GM13977 (cell line): ENCODE data around the gene AGRN.

Experiments
- DNase-seq: peaks from one replicate; pipeline ENCODE4 v3.0.0; 2012; ENCODE audit warnings: low spot score
- in situ Hi-C: fragments of 300-500 bp; cut with MboI; formaldehyde crosslinking; loops from one replicate; pipeline ENCODE4 v1.12.0; 2022; ENCODE audit warnings: low sequenced_read_pairs, low pct_unique_long_range_greater_than_20kb, mixed read lengths, inconsistent platforms; ENCODE audit not compliant: unreplicated experiment
- TF ChIP-seq, protein P1 (sequence below): IDR thresholded peaks from 2 replicates; pipeline ENCODE4 v1.5.1; 2012; ENCODE audit warnings: mild to moderate bottlenecking, control low read depth; ENCODE audit not compliant: insufficient read depth; ENCODE audit errors: extremely low read depth, missing control alignments

The AGRN gene

DNA sequence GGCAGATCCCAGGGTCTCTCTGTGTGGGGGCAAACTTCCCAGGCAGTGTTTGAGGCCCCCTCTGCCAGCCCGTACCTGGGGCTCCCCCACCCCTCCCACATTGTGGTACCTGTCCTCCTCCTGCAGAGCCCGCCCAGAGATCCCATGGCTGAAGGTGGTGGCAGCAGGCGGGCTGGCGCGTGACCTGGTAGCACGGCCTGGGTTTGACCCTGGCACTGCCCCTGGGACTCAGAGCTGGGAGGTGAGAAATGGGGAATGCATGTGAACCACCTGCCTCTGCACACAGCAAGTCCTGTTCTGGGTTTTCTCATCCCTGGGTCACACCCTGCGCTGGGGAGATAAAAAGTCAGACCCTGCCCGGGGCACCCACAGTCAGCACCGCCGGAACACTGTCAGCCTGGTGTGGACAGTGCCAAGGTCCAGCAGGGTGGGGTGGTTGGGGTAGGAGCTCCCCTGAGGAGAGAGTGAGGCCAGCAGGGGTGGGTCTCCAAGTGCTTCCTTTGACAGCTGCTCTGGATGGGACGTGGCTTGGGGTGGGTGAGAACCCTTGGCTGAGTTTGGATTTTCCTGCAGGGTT lies 11.8 kb downstream of the AGRN start:
- no peak for DNase-seq
- TF ChIP-seq, protein P1, sequence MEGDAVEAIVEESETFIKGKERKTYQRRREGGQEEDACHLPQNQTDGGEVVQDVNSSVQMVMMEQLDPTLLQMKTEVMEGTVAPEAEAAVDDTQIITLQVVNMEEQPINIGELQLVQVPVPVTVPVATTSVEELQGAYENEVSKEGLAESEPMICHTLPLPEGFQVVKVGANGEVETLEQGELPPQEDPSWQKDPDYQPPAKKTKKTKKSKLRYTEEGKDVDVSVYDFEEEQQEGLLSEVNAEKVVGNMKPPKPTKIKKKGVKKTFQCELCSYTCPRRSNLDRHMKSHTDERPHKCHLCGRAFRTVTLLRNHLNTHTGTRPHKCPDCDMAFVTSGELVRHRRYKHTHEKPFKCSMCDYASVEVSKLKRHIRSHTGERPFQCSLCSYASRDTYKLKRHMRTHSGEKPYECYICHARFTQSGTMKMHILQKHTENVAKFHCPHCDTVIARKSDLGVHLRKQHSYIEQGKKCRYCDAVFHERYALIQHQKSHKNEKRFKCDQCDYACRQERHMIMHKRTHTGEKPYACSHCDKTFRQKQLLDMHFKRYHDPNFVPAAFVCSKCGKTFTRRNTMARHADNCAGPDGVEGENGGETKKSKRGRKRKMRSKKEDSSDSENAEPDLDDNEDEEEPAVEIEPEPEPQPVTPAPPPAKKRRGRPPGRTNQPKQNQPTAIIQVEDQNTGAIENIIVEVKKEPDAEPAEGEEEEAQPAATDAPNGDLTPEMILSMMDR = no peak
- in situ Hi-C loops = no loop called here

DNA sequence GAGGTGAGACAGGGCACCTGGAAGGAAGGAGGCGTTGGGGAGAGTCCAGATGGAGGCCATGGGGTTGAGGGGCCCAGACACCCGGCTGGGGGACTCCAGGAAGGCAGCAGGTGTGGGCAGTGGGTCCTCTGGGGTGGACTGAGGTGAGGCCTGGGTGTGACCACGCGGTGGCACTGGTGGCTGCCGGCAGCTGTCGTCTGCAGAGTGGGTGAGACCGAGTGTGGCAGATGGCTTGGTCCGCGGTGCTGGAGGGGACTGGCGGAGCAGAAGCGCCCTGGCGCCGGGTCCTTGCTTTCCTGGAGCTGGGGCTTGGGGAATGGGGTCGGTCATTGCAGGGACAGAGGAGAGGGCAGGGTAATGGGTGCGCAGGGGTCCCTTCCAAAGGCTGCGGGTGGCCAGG lies 12.5 kb downstream of the AGRN start:
- DNase-seq = no peak
- TF ChIP-seq, protein P1 = peak; percentile 30
- in situ Hi-C loops = no loop called here

DNA sequence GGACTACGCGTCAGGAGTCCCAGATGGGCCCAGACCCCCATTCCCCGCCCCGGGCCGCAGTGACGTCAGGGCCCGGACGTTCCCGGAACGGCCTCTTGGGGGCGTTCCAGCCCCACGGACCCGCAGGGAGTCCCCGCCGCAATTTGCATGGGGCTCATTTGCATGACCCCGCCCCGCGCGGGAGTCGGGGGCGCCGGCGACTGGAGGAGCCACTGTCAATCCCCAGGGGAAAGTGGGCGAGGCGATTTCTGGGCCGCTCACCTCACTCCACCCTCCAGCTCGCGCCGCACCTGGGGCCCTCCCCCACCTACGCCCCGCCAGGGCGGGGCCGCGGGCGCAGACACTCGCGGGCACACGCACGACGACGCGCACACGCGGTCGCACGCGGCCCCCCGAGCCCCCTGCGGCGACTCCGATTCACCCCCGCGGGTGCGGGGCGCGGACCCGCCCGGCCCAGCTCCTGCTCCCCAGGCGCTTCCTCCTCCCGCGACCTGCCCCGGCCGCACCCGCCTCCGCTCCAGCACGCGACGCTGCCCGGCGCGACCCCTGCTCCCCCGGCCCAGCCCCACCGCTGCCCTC lies 13.2 kb downstream of the AGRN start:
- peak; percentile 97 for DNase-seq
- TF ChIP-seq, protein P1 = peak; percentile 95
- in situ Hi-C loops = no loop called here

DNA sequence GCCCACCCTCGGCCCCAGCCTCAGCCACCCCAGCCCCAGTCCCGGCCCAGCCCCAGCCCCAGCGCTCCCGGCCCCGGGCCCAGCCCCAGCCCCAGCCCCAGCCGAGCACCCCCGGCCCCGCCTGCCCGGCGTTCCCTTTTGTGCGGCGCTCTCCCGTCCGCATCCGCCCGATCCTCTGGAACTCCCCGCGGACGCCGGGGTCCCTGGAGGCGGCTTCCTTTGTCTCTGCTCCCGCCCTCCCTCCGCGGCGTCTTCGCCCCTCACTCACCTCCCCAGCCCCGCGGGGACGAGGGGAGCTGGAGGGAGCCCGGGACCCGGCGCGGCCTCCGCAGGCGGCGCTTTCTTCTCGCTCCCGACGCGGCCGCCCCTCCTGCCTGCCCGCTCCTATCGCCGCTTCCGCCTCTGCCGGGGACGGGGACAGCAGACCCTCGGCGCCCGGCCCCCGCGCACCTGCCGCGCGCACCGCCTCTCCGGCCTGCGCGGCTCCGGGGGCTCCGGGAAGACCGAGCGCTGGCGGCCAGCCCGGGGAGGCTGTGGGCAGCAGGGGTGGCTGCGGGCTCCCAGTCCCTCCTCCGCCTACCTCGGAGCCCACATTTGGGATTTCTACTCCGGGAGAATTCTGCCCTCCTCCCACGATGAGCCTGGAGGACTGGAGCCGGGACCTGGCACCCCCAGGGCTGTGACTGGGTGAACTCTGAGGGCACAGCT lies 14.0 kb downstream of the AGRN start:
- TF ChIP-seq, protein P1 = no peak
- DNase-seq = peak; percentile 51
- in situ Hi-C loops = no loop called here

DNA sequence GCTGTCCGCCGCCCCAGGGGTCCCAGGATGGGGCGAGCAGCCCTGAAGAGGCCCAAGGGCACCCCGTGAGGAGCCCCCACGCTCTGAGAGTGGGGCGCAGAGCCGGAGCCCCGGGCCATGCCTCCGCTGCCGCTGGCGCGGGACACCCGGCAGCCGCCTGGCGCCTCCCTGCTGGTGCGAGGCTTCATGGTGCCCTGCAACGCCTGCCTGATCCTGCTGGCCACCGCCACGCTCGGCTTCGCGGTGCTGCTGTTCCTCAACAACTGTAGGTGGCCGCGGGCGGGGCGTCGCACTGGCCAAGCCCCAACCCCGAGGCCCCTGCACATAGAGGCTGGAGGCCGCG lies 14.5 kb downstream of the AGRN start:
- TF ChIP-seq, protein P1 = no peak
- in situ Hi-C loops = no loop called here
- DNase-seq = no peak

DNA sequence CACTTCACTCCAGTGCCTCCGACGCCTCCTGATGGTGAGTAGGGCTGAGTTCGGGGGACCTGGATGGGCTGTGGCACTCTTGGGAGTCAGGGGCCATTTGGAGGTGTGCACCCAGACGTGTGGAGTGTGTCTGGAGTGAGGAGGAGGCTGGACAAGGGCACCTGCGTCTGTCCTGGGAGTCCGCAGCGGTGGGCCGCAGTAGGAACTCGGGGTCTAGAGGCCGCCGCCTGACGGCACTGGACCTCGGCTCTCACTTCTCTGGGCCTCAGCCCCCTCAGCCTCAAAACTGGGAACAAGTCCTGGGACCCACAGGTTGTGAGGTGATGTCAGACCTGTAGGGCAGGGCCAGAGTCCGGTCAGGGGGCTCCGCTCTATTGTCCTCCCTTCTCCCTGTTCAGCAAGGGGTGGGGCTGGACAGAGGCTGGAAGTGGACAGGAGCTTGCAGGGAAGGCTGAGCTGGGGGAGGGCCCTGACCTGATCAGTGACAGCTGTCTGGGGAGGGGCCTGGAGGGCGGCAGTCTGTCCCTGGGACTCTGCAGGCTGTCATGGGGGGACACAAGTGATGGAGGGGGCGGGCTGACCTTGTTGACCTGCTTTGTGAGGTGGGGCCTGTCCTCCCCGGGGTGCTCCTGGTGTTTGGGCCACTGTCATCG lies 15.5 kb downstream of the AGRN start:
- TF ChIP-seq, protein P1 = no peak
- in situ Hi-C loops = no loop called here
- no peak for DNase-seq
